GM20000 (cell line): ENCODE results near the gene KIAA1671.

Source experiments
- DNase-seq: peaks from one replicate; pipeline ENCODE4 v3.0.0; 2012; ENCODE audit warnings: low spot score
- TF ChIP-seq, protein P1 (sequence below): IDR thresholded peaks from 2 replicates; pipeline ENCODE4 v1.5.1; 2012; ENCODE audit warnings: mild to moderate bottlenecking, control low read depth; ENCODE audit errors: extremely low read depth, missing control alignments

The KIAA1671 gene

DNA sequence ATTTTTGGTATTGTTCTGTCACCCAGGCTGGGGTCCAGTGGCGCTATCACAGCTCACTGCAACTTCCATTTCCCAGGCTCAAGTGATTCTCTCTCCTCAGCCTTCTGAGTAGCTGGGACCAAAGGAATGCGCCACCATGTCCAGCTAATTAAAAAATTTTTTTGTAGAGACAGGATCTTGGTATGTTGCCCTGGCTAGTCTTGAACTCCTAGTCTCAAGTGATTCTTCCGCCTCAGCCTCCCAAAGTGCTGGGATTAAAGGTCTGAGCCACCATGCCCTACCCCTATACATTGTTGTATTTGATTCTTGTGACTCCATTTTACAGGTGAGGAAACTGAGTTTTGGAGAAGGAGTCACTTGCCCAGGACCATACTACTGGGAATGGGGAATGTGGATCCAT lies 11.9 kb downstream of the KIAA1671 start:
- TF ChIP-seq, protein P1, sequence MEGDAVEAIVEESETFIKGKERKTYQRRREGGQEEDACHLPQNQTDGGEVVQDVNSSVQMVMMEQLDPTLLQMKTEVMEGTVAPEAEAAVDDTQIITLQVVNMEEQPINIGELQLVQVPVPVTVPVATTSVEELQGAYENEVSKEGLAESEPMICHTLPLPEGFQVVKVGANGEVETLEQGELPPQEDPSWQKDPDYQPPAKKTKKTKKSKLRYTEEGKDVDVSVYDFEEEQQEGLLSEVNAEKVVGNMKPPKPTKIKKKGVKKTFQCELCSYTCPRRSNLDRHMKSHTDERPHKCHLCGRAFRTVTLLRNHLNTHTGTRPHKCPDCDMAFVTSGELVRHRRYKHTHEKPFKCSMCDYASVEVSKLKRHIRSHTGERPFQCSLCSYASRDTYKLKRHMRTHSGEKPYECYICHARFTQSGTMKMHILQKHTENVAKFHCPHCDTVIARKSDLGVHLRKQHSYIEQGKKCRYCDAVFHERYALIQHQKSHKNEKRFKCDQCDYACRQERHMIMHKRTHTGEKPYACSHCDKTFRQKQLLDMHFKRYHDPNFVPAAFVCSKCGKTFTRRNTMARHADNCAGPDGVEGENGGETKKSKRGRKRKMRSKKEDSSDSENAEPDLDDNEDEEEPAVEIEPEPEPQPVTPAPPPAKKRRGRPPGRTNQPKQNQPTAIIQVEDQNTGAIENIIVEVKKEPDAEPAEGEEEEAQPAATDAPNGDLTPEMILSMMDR, result no peak
- DNase-seq, result no peak

DNA sequence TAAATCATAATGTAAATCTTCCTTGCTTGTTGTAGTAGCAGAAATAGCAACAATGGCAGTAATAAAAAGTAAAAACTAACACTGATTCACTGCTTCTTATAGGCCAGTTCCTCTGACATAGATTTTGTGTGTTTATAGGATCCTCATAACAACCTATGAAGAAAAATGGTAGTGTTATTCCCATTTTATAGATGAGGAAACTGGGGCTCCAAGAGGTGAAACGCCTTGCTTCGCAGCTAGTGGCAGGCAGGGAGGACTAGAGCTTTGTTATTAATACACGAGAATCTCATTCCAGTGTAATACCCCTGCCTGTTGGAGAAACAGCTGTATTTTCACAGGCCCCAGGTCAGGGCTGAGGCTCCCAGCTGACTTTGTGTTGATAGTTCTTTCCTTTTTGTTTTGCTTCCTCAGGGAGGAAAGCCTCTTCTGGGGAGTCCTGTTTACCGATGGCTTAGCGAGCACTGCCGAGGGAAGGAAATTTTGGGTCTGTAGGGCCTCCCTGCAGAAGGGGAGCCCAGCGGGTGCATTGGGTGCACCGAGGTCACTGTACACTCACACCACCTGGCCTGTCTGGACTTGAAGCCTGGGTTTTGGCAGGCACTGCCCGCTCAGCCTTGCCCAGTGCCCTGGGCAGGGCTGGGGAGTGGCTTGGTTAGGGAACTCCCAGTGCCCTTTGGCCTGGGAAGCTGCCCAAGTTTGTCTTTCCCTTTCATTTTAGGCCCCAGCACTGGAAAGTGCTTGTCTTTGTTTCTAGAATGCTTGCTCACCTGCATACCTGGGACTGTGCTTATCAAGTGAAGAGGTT lies 13.5 kb downstream of the KIAA1671 start:
- TF ChIP-seq, protein P1, result no peak
- DNase-seq, result no peak

DNA sequence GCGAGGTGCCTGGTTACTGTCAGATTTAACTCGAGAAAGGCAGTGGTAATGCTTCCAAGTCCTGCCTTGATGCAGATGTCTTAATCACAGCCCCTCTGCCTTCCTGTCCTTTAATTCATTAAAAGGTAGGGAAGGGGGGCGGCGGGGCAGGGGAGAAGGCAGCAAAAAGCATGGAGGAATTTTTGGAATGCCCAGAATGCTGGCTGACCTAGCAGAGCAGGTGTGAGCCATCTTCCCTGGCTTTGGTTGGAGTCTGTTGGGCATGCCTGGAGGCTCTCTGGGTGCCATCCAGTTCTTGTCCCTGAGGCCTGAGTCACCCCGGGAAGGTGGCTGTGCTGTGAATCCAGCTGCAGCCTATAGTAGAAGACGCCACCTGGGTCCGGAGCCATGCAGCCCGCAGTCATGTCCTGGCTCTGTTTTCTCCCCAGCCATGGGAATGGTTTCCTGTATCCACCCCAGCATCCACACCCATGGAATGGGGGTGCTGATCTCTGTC lies 15.6 kb downstream of the KIAA1671 start:
- TF ChIP-seq, protein P1, result no peak
- no peak for DNase-seq

DNA sequence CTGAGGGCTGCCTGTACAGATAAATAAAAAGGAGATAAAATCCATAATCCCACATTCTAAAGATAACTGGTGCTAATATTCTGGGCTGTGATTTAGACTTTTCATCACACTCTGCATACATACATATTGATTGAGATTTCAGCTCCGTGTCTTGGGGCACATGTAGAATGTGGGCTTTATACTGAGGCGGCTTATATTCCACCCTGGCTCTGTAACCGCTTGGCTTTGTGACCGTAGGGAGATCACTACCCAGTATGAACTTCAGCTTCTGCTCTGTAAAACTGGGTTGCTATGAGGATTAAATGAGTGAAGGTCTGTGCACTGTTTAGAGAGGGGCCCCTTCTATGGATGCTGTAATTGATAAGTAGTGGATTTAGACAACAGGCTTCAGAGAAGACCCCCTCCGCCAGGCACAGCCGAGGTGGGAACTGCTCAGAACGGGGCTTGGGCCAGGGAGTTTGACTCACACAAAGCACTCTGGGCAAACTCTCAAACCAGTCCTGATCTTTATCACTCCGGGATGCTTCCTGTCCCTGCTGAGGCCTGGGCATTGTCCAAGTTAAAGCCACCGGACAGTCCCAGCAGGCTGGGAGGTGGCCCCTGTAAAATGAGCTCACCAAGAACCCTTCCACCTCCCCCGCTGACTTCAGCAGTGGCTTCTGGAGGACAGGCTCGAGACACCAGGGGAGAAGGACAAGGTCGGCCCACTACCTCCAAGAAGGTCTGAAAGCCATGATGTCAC lies 17.2 kb downstream of the KIAA1671 start:
- TF ChIP-seq, protein P1, result no peak
- DNase-seq, result no peak

DNA sequence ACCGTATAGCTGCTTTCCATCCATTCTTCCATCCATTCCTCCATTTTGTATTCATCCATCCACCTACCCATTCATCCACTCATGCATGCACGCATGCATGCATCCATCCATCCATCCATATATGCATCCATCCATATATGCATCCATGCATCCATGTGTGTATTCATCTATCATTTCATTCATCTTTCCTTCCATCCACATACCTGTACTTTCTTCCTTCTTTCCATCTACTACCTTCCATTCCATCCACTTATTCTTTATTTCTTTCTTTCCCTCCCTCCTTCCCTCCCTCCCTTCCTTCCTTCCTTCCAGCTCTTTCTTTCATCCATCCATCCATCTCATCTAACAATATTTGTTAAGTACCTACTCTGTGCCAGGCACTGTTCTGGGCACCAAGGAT lies 19.9 kb downstream of the KIAA1671 start:
- TF ChIP-seq, protein P1, result no peak
- no peak for DNase-seq

DNA sequence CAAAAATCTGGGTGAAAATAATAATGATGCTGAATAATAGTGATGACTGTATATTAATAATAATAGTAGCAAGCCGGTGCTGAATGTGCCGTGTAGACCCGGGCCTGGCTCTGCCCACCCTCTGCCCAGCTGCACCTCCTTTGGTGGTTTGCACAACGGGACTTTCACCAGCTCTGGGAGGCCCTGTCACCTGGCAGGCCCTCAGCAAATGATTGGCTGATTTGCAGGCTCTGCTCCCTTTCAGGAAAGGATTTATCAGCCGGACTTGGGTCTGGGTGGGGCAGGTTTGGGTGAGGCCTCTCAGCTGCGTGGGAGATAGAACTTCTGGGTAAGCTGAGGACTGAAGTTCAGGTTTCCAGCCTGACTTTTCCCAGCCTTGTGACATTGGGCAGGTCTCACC lies 21.4 kb downstream of the KIAA1671 start:
- TF ChIP-seq, protein P1, result no peak
- DNase-seq, result no peak

DNA sequence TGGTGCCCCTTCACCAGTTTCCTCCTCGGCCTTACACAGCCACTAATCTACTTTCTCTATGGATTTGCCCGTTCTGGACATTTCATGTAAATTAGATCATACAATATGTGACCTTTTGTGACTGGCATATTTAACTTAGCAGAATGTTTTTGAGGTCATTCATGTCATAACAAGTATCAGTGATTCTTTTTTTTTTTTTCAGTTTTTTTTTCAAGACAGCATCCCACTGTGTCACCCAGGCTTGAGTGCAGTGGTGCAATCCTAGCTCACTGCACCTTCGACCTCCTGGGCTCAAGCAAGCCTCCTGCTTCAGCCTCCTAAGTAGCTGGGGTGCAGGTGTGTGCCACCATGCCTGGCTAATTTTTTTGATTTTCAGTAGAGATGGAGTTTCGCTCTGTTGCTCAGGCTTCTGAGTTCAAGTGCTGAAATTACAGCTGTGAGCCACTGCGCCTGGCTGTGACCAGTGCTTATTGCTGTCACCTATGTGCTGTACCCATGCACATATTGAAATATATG lies 22.7 kb downstream of the KIAA1671 start:
- no peak for DNase-seq
- TF ChIP-seq, protein P1, result no peak
